HEK293 (cell line): ENCODE measurements around the gene ODAD4.
A peak's percentile ranks its signal among the peaks of the same experiment; 100 is the strongest.

Experiments used
- CTCF ChIA-PET: fragments of 350-600 bp; formaldehyde crosslinking; extraction: SDS; loops from one replicate; lab custom pipeline; 2021; ENCODE audit warnings: antibody characterized with exemption; lab: Yijun Ruan, JAX
- POLR2A ChIA-PET: fragments of 300-600 bp; formaldehyde crosslinking; extraction: SDS; loops from one replicate; lab custom pipeline; 2020; ENCODE audit warnings: antibody characterized with exemption, inconsistent platforms; lab: Yijun Ruan, JAX
- H3K27ac ChIP-seq: fragments of 200-500 bp; sonication (Bioruptor generic); 2 replicates; pipeline ENCODE4 v1.5.1; 2014; ENCODE audit warnings: low read depth, low read length, control low read depth, inconsistent platforms; ENCODE audit errors: extremely low read depth
- H3K36me3 ChIP-seq, 2 experiments: fragments of 200-500 bp in 1 of 2; sonication (Bioruptor generic) in 1 of 2; 1 replicate in 1 of 2; 2 replicates in 1 of 2; pipeline ENCODE4 v1.5.1; 2014 to 2017; ENCODE audit warnings: inconsistent platforms in 2 of 2, low read length in 2 of 2; ENCODE audit not compliant: control insufficient read depth in 2 of 2, insufficient read depth in 1 of 2
- H3K4me1 ChIP-seq: fragments of 200-500 bp; sonication (Bioruptor generic); 2 replicates; pipeline ENCODE4 v1.5.1; 2014; ENCODE audit warnings: mild to moderate bottlenecking, low read length, inconsistent platforms; ENCODE audit not compliant: control insufficient read depth, insufficient read depth
- H3K4me3 ChIP-seq: 2 replicates; pipeline ENCODE4 v1.5.1; 2011; ENCODE audit warnings: low read depth, mild to moderate bottlenecking, control low read depth, low read length, moderate library complexity
- H3K9me3 ChIP-seq: fragments of 200-500 bp; sonication (Bioruptor generic); 2 replicates; pipeline ENCODE4 v1.5.1; 2014; ENCODE audit warnings: low read depth, low read length, inconsistent platforms; ENCODE audit not compliant: control insufficient read depth, insufficient read depth
- HOXA7 ChIP-seq: sonication (generic); formaldehyde crosslinking; IDR thresholded peaks from 2 replicates; pipeline ENCODE4 v1.8.1; 2022; ENCODE audit warnings: missing genetic modification reagents, borderline replicate concordance
- ZBTB7A ChIP-seq: fragments of 450-650 bp; formaldehyde crosslinking; IDR thresholded peaks from 2 replicates; pipeline ENCODE4 v1.5.1; 2016; ENCODE audit warnings: low read depth, missing biosample characterization, missing genetic modification characterization
- ZIC2 ChIP-seq: fragments of 450-650 bp; formaldehyde crosslinking; IDR thresholded peaks from 2 replicates; pipeline ENCODE4 v1.5.1; 2016; ENCODE audit warnings: missing biosample characterization, missing genetic modification characterization
- ZNF146 ChIP-seq: fragments of 450-650 bp; formaldehyde crosslinking; IDR thresholded peaks from 2 replicates; pipeline ENCODE4 v1.5.1; 2016; ENCODE audit warnings: missing biosample characterization, missing genetic modification characterization
- ZNF174 ChIP-seq: fragments of 450-650 bp; formaldehyde crosslinking; IDR thresholded peaks from 2 replicates; pipeline ENCODE4 v1.5.0; 2017; ENCODE audit warnings: missing biosample characterization, mild to moderate bottlenecking, missing genetic modification characterization
- ZNF302 ChIP-seq: fragments of 450-650 bp; formaldehyde crosslinking; IDR thresholded peaks from 2 replicates; pipeline ENCODE4 v1.5.1; 2016; ENCODE audit warnings: missing biosample characterization, missing genetic modification characterization, low read depth
- ZNF350 ChIP-seq: fragments of 450-650 bp; formaldehyde crosslinking; IDR thresholded peaks from 2 replicates; pipeline ENCODE4 v1.5.0; 2017; ENCODE audit warnings: missing biosample characterization, mild to moderate bottlenecking, missing genetic modification characterization
- ZNF366 ChIP-seq: fragments of 450-650 bp; formaldehyde crosslinking; conservative IDR thresholded peaks from 2 replicates; pipeline ENCODE4 v1.5.1; 2016; ENCODE audit warnings: missing biosample characterization, missing genetic modification characterization
- ZNF433 ChIP-seq: fragments of 450-650 bp; formaldehyde crosslinking; IDR thresholded peaks from 2 replicates; pipeline ENCODE4 v1.5.1; 2016; ENCODE audit warnings: missing biosample characterization, missing genetic modification characterization, low read depth
- ZNF549 ChIP-seq: fragments of 450-650 bp; IDR thresholded peaks from 2 replicates; pipeline ENCODE4 v1.5.1; 2018; ENCODE audit warnings: missing biosample characterization, missing genetic modification characterization, mild to moderate bottlenecking, inconsistent platforms, moderate library complexity
- ZNF624 ChIP-seq: fragments of 450-650 bp; formaldehyde crosslinking; IDR thresholded peaks from 2 replicates; pipeline ENCODE4 v1.5.1; 2017; ENCODE audit warnings: missing biosample characterization, missing genetic modification characterization
- ZNF629 ChIP-seq: fragments of 450-650 bp; formaldehyde crosslinking; IDR thresholded peaks from 2 replicates; pipeline ENCODE4 v1.5.1; 2017; ENCODE audit warnings: missing biosample characterization, missing genetic modification characterization
- ZNF785 ChIP-seq: fragments of 450-650 bp; formaldehyde crosslinking; IDR thresholded peaks from 2 replicates; pipeline ENCODE4 v1.5.1; 2016; ENCODE audit warnings: missing biosample characterization, missing genetic modification characterization
- ZSCAN23 ChIP-seq: fragments of 450-650 bp; formaldehyde crosslinking; IDR thresholded peaks from 2 replicates; pipeline ENCODE4 v1.5.1; 2016; ENCODE audit warnings: missing biosample characterization, missing genetic modification characterization
- TF ChIP-seq, protein P1 (sequence below): fragments of 450-650 bp; formaldehyde crosslinking; IDR thresholded peaks from 2 replicates; pipeline ENCODE4 v1.5.1; 2017; ENCODE audit warnings: missing biosample characterization, missing genetic modification characterization
- TF ChIP-seq, protein P2 (sequence below): fragments of 450-650 bp; formaldehyde crosslinking; IDR thresholded peaks from 2 replicates; pipeline ENCODE4 v1.5.1; 2016; ENCODE audit warnings: missing biosample characterization, missing genetic modification characterization
- TF ChIP-seq, protein P3 (sequence below): fragments of 450-650 bp; formaldehyde crosslinking; IDR thresholded peaks from 2 replicates; pipeline ENCODE4 v1.5.1; 2016; ENCODE audit warnings: missing biosample characterization, missing genetic modification characterization
- TF ChIP-seq, protein P4 (sequence below): fragments of 450-650 bp; formaldehyde crosslinking; IDR thresholded peaks from 2 replicates; pipeline ENCODE4 v1.5.1; 2016; ENCODE audit warnings: missing biosample characterization, missing genetic modification characterization
- TF ChIP-seq, protein P5 (sequence below): fragments of 450-650 bp; formaldehyde crosslinking; IDR thresholded peaks from 2 replicates; pipeline ENCODE4 v1.5.1; 2016; ENCODE audit warnings: missing biosample characterization, missing genetic modification characterization

The ODAD4 gene

DNA sequence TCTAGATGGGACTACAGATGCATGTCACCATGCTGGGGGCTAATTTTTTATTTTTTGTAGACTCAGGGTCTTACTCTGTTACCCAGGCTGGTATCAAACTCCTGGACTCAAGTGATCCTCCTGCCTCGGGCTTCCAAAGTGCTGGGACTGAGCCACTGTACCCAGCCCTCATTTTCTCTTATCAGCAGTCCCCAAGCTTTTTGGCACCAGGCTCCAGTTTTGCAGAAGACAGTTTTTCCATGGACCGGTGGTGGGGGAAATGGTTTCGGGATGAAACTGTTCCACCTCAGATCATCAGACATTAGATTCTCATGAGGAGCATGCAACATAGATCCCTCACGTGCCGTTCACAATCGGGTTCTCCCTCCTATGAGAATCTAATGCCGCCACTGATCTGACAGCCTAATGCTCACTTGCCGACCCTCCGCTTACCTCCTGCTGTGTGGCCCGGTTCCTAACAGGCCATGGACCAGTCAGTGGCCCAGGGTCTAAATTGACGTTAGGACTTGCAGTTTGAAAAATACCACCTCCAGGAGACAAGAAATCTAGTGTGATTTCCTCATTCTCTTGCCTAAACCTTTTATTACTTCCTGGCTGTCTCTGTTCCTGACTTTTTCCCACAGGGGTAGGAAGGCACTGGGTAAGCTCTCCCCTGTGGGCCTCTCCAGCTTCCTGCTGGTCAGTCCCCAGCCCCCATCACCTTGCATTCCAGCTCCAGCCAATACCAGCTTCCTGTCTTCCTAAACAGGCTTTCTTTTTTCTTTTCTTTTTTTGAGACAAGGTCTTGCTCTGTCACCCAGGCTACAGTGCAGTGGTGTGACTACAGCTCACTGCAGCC, 26.8 kb downstream of the ODAD4 start:
- ChIA-PET POLR2A (interaction anchor here (0.7 to 3.5 kb wide), 3 partner anchors 9 to 39 kb away, joined by 3 to 25 read pairs (median 4); partner anchors contain the start of gene ACLY), CTCF (interaction anchor here (0.6 to 12.1 kb wide), 11 partner anchors 23 to 220 kb away, joined by 3 to 142 read pairs (median 3); partner anchors contain the start of genes DNAJC7, NKIRAS2, ODAD4 and P3H4)
- Histone ChIP-seq H3K27ac (no peak overlapping the region), H3K4me1 (peaks cover 4% of the 10 kb centered on the region; the same call in 1 of the 2 replicates), H3K4me3 (no peak overlapping the region), H3K36me3 (peaks cover 0 to 5% of the 10 kb centered on the region in 2 experiments; a peak in 2 of 3 replicates), H3K9me3 (no peaks in the 10 kb centered on the region)
- TF ChIP-seq, protein P1, sequence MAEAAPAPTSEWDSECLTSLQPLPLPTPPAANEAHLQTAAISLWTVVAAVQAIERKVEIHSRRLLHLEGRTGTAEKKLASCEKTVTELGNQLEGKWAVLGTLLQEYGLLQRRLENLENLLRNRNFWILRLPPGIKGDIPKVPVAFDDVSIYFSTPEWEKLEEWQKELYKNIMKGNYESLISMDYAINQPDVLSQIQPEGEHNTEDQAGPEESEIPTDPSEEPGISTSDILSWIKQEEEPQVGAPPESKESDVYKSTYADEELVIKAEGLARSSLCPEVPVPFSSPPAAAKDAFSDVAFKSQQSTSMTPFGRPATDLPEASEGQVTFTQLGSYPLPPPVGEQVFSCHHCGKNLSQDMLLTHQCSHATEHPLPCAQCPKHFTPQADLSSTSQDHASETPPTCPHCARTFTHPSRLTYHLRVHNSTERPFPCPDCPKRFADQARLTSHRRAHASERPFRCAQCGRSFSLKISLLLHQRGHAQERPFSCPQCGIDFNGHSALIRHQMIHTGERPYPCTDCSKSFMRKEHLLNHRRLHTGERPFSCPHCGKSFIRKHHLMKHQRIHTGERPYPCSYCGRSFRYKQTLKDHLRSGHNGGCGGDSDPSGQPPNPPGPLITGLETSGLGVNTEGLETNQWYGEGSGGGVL, result no peak
- TF ChIP-seq ZNF629 (tag by site-specific recombination), result 0 out of 2 replicates have a peak, but pooled peaks have one; percentile 8
- no peak for TF ChIP-seq ZNF350 (tag by site-specific recombination)
- TF ChIP-seq ZNF302 (tag by site-specific recombination), result no peak
- TF ChIP-seq ZSCAN23 (tag by site-specific recombination), result no peak
- no peak for TF ChIP-seq HOXA7
- TF ChIP-seq ZNF174 (tag by site-specific recombination), result no peak
- peak; percentile 16; the same call in 1 of the 2 replicates for TF ChIP-seq ZIC2 (tag by site-specific recombination)
- no peak for TF ChIP-seq ZNF549 (tag by site-specific recombination)

DNA sequence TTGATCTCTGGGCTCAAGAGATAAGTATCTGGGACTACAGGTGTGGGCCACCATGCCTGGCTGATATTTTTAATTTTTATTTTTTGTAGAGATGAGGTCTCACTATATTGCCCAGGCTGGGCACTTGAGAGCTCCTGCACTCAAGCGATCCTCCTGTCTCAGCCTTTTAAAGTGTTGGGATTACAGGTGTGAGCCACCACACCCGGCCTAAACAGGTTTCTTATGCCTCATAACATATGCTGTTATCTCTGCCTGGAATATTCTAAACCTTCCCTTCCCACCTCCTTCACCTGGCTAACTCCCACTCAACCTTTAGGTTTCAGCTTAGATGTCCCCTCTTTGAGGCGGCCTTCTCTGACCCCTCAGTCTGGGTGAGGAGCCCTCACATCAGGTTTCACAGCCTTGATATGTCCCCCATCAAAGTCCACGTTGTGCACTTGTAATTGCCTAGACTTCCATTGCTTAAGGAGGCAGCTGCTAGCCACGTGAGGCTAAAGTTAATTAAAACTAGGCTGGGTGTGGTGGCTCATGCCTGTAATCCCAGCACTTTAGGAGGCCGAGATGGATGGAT, 27.5 kb downstream of the ODAD4 start:
- CTCF ChIA-PET, result interaction anchor here (0.7 to 12.1 kb wide), 9 partner anchors 29 to 445 kb away, joined by 3 to 142 read pairs (median 5); partner anchors contain the start of genes DNAJC7, NKIRAS2, ODAD4 and P3H4
- Histone ChIP-seq H3K36me3 (peaks cover 0 to 5% of the 10 kb centered on the region in 2 experiments; a peak in 2 of 3 replicates), H3K4me3 (no peak overlapping the region), H3K27ac (no peak overlapping the region)
- TF ChIP-seq ZNF785 (tag by site-specific recombination) (no peak), ZNF366 (tag by site-specific recombination) (no peak), ZBTB7A (tag by site-specific recombination) (no peak), ZNF624 (tag by site-specific recombination) (no peak), ZNF146 (tag by site-specific recombination) (no peak), ZNF433 (tag by site-specific recombination) (no peak)
- TF ChIP-seq, protein P2, sequence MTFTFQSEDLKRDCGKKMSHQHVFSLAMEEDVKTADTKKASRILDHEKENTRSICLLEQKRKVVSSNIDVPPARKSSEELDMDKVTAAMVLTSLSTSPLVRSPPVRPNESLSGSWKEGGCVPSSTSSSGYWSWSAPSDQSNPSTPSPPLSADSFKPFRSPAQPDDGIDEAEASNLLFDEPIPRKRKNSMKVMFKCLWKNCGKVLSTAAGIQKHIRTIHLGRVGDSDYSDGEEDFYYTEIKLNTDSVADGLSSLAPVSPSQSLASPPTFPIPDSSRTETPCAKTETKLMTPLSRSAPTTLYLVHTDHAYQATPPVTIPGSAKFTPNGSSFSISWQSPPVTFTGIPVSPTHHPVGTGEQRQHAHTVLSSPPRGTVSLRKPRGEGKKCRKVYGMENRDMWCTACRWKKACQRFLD (tag by site-specific recombination), result no peak
- TF ChIP-seq, protein P3, sequence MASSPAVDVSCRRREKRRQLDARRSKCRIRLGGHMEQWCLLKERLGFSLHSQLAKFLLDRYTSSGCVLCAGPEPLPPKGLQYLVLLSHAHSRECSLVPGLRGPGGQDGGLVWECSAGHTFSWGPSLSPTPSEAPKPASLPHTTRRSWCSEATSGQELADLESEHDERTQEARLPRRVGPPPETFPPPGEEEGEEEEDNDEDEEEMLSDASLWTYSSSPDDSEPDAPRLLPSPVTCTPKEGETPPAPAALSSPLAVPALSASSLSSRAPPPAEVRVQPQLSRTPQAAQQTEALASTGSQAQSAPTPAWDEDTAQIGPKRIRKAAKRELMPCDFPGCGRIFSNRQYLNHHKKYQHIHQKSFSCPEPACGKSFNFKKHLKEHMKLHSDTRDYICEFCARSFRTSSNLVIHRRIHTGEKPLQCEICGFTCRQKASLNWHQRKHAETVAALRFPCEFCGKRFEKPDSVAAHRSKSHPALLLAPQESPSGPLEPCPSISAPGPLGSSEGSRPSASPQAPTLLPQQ, result no peak
- TF ChIP-seq, protein P4, sequence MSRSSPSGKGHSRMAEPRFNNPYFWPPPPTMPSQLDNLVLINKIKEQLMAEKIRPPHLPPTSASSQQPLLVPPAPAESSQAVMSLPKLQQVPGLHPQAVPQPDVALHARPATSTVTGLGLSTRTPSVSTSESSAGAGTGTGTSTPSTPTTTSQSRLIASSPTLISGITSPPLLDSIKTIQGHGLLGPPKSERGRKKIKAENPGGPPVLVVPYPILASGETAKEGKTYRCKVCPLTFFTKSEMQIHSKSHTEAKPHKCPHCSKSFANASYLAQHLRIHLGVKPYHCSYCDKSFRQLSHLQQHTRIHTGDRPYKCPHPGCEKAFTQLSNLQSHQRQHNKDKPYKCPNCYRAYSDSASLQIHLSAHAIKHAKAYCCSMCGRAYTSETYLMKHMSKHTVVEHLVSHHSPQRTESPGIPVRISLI, result no peak
- TF ChIP-seq, protein P5, sequence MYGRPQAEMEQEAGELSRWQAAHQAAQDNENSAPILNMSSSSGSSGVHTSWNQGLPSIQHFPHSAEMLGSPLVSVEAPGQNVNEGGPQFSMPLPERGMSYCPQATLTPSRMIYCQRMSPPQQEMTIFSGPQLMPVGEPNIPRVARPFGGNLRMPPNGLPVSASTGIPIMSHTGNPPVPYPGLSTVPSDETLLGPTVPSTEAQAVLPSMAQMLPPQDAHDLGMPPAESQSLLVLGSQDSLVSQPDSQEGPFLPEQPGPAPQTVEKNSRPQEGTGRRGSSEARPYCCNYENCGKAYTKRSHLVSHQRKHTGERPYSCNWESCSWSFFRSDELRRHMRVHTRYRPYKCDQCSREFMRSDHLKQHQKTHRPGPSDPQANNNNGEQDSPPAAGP, result no peak
- TF ChIP-seq, all 188 proteins: peak for 0
- Histone ChIP-seq H3K9me3 (no peaks in the 10 kb centered on the region), H3K4me1 (peaks cover 4% of the 10 kb centered on the region; the same call in 1 of the 2 replicates)
- POLR2A ChIA-PET, result interaction anchor here (0.7 to 3.5 kb wide), 2 partner anchors 10 to 40 kb away, joined by 3 to 25 read pairs; partner anchors contain the start of gene ACLY
